ENCODE data around the gene RRAS2.

RRAS2 gene

GRCh38 chr11:14380125-14380936, 21.3 kb upstream of the RRAS2 start:
- Mint-ChIP-seq H3K4me1 (ENCODE audit: low read depth) (peaks cover 20% of the 10 kb centered on the region), H3K9me3 (no peaks in the 10 kb centered on the region), H3K4me3 (peak overlapping the region; percentile 72), H3K36me3 (ENCODE audit: low read depth) (no peaks in the 10 kb centered on the region), H3K27ac (no peak overlapping the region), H3K27me3 (peaks cover 28% of the 10 kb centered on the region)
- no peak for DNase-seq

DNA sequence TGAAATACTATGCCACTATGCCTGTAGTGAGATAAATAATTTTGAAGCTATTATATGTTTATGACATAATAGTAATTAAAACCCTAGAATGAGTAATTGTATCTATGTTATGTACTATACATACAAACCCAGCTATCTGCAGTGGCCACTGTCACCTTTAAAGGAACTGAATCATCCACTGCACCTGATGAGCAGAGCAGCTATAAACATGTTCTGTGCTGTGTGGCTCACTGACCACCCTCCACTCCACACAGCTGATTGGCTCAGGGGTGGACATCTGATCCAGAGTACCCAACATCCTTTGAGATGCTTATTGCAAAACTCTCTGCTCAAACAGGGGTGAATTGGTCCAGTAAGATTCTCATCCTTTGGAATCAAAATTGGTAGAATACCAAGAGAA, 19.2 kb upstream of the RRAS2 start:
- Mint-ChIP-seq H3K4me1 (ENCODE audit: low read depth) (peaks cover 34% of the 10 kb centered on the region), H3K4me3 (no peak overlapping the region), H3K27me3 (peaks cover 28% of the 10 kb centered on the region), H3K36me3 (ENCODE audit: low read depth) (no peaks in the 10 kb centered on the region), H3K27ac (no peak overlapping the region), H3K9me3 (no peaks in the 10 kb centered on the region)
- no peak for DNase-seq

DNA sequence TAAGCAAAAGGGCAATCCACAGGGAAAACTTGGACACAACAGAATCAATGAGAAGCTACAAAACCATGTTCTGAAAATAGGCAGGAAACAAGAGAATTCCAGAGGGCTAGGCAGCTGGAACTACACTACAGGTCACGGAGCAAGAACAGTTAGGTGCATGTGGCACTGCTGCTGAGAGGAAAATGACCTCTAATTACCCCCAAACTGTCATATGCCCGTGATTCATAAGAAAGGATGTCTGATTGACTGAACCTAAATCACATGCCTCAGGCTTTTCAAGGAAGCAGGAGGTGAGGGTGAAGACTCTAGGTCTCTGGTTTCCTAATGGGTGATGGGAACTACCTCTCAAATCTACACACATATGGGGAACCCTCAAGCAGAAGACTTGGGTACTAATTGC, 17.9 kb upstream of the RRAS2 start:
- Mint-ChIP-seq H3K27me3 (peaks cover 27% of the 10 kb centered on the region), H3K9me3 (no peaks in the 10 kb centered on the region), H3K27ac (no peak overlapping the region), H3K4me3 (no peak overlapping the region), H3K4me1 (ENCODE audit: low read depth) (peaks cover 34% of the 10 kb centered on the region), H3K36me3 (ENCODE audit: low read depth) (no peaks in the 10 kb centered on the region)
- DNase-seq, result no peak

DNA sequence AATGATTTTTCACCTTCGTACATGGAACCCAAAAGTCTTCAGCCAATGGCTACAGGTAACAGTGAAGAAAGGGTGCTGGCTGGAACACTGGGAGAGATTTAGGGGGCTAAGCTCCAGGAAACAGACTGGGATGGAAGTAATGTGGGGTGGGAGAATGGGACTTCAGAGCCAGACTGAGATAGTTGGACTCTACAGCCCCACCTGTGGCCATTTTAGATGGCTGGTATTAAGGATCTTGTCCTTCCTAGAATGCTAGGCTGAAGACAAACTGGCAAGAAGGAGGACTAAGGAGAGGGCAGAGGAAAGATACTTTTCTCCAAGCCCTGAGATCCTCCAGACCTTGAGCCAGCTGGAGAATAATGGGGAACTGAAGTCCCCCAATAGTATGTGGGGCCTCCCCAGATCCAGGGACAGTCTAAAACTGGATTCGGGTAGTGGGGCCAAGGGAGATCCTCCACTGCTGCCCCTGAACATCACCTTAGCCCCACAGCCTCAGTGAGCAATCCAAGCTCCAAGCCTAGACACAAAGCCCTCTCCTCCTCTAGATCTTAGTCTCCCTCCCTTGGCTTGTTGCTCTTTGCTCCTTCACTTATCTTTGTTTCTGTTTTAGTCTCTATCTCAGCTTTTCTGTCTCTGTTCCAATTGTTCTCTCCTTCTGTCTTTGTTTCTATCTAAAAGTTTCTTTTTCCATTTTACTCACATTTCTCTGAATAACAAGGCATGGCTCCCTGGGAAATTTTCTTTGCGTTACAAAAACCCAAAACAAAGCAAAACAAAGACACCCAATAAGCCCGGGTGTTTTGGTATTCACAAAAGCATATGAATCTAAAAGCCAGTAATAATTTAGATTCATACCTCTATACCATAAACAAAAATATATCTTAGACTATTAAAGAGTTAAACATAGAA, 16.2 kb upstream of the RRAS2 start:
- no peak for DNase-seq
- Mint-ChIP-seq H3K27ac (peak overlapping the region; percentile 26), H3K4me3 (no peak overlapping the region), H3K27me3 (peaks cover 15% of the 10 kb centered on the region), H3K4me1 (ENCODE audit: low read depth) (peaks cover 35% of the 10 kb centered on the region), H3K36me3 (ENCODE audit: low read depth) (no peaks in the 10 kb centered on the region), H3K9me3 (no peaks in the 10 kb centered on the region)

- Mint-ChIP-seq H3K9me3 (no peaks in the 10 kb centered on the region), H3K27me3 (peaks cover 8% of the 10 kb centered on the region), H3K4me1 (ENCODE audit: low read depth) (peaks cover 37% of the 10 kb centered on the region), H3K36me3 (ENCODE audit: low read depth) (no peaks in the 10 kb centered on the region), H3K4me3 (no peak overlapping the region), H3K27ac (no peak overlapping the region)
- no peak for DNase-seq
These were observed 15.1 kb upstream of the RRAS2 start for GRCh38 chr11:14373941-14374646.

DNA sequence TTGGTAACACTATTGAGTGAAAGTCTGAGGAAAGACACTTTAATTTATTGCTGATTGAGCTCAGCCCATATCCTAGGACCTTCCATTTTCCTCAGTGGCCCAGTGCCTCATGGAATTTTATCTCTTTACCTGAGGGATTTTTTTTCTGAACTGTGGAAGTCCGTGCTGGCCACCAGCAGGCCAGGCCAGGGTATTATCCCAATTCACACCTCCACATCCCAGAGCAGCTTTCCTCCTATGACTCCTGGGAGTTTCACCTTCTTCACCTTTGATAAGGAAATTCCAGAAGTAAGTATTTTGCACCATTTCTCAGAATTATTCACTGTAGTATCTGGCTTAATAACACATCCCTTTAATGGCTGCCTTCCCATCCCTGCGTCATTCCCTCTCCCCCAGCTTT, 13.0 kb upstream of the RRAS2 start:
- H3K27ac Mint-ChIP-seq, result no peak overlapping the region
- no peak for DNase-seq

GRCh38 chr11:14371249-14371648, 12.3 kb upstream of the RRAS2 start:
- no peak for DNase-seq
- Mint-ChIP-seq H3K4me1 (ENCODE audit: low read depth) (peaks cover 39% of the 10 kb centered on the region), H3K27me3 (peaks cover 2% of the 10 kb centered on the region), H3K36me3 (ENCODE audit: low read depth) (no peaks in the 10 kb centered on the region), H3K4me3 (no peak overlapping the region), H3K9me3 (no peaks in the 10 kb centered on the region), H3K27ac (no peak overlapping the region)

More for the DNA sequence above, 13.0 kb upstream of the RRAS2 start:
- H3K9me3 Mint-ChIP-seq, result no peaks in the 10 kb centered on the region
- H3K4me3 Mint-ChIP-seq, result no peak overlapping the region
- peaks cover 2% of the 10 kb centered on the region for H3K27me3 Mint-ChIP-seq
- H3K4me1 Mint-ChIP-seq (ENCODE audit: low read depth), result peaks cover 38% of the 10 kb centered on the region
- H3K36me3 Mint-ChIP-seq (ENCODE audit: low read depth), result no peaks in the 10 kb centered on the region

DNA sequence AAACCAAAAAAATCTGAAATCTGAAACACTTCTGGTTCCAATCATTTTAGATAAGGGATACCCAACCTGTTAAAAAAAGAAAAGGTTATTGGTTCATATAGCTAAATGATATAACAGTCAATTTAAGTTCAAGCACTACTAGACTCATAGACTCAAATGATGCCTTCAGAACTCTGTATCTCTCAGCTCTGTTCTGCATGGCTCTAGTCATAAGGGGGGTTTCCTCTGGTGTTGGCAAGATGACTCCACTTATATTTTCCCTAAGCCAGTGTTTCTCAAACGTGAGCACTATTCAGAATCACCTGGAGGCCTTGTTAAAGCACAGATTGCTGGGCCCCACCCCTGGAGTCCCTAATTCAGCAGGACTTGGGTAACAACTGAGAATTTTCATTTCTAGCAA, 11.5 kb upstream of the RRAS2 start:
- no peak for DNase-seq
- Mint-ChIP-seq H3K27me3 (no peaks in the 10 kb centered on the region), H3K9me3 (no peaks in the 10 kb centered on the region), H3K4me1 (ENCODE audit: low read depth) (peaks cover 35% of the 10 kb centered on the region), H3K4me3 (no peak overlapping the region), H3K27ac (peak overlapping the region; percentile 31), H3K36me3 (ENCODE audit: low read depth) (no peaks in the 10 kb centered on the region)

DNA sequence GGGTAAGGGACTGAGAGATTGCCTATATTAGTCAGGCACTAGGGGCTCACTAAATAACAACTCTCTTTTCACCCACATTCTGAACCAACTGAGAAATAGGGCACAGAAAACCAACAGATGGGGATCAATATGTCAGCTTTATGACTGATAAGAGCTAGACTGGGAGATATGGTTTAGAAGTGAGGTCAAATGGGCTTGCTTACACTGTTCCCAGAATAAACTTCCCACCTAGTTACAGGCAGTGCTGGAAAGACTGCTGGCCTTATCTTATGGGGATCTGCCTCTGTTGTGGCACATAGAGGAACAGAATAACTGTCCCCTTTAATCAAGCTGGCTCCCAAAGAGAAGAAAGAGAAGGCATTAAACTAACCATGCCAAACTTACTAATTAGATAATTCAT, 10.6 kb upstream of the RRAS2 start:
- H3K27ac Mint-ChIP-seq, result no peak overlapping the region
- peaks cover 27% of the 10 kb centered on the region for H3K4me1 Mint-ChIP-seq (ENCODE audit: low read depth)
- no peaks in the 10 kb centered on the region for H3K36me3 Mint-ChIP-seq (ENCODE audit: low read depth)
- no peaks in the 10 kb centered on the region for H3K27me3 Mint-ChIP-seq
- no peak for DNase-seq
- H3K9me3 Mint-ChIP-seq, result no peaks in the 10 kb centered on the region
- H3K4me3 Mint-ChIP-seq, result no peak overlapping the region

DNA sequence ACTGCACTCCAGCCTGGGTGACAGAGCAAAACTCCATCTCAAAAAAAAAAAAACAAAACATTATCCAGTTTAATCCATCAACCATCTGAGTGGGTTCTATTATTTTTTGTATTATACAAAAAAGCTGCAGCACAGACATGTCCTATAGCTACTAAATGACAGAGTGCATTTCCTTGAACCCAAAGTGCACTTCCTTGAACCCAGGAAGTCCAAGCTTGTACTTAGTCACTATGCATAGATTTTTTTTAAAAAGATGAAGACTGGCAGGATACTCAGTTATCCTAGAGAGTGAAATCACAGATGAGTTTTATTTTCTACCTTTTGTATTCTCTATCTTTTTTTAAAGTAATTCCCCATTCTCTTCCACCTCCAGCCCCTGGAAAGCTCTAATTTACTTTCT, 8.0 kb upstream of the RRAS2 start:
- H3K27ac Mint-ChIP-seq, result no peak overlapping the region

GRCh38 chr11:14364322-14364721, 5.3 kb upstream of the RRAS2 start:
- Mint-ChIP-seq H3K4me3 (no peak overlapping the region), H3K36me3 (ENCODE audit: low read depth) (no peaks in the 10 kb centered on the region), H3K4me1 (ENCODE audit: low read depth) (peaks cover 8% of the 10 kb centered on the region), H3K27ac (no peak overlapping the region), H3K9me3 (no peaks in the 10 kb centered on the region), H3K27me3 (peaks cover 2% of the 10 kb centered on the region)
- no peak for DNase-seq

More for the DNA sequence above, 8.0 kb upstream of the RRAS2 start:
- no peaks in the 10 kb centered on the region for H3K27me3 Mint-ChIP-seq
- no peak overlapping the region for H3K4me3 Mint-ChIP-seq
- H3K4me1 Mint-ChIP-seq (ENCODE audit: low read depth), result peaks cover 19% of the 10 kb centered on the region
- no peaks in the 10 kb centered on the region for H3K36me3 Mint-ChIP-seq (ENCODE audit: low read depth)
- no peak for DNase-seq
- no peaks in the 10 kb centered on the region for H3K9me3 Mint-ChIP-seq

DNA sequence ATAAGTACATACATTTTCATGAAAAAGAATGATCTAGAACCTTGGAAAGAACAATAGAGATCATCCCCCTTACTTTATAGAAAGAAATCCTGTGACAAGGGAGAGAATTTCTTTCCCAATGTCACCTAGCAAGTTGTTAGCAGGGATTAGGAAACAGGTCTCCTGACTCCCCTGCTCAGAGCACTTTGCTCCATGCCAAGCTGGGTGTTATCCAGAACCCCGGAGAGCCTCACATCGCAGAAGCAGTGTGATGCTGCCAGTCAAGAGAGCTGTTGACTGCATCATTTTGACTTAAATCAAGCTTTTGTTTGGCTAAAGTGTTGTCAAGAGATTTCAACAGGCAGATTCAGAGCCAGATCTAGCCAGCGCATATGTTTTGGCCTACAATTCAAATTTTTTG, 3.6 kb upstream of the RRAS2 start:
- no peaks in the 10 kb centered on the region for H3K9me3 Mint-ChIP-seq
- no peak for DNase-seq
- peaks cover 4% of the 10 kb centered on the region for H3K27me3 Mint-ChIP-seq
- H3K36me3 Mint-ChIP-seq (ENCODE audit: low read depth), result peaks cover 5% of the 10 kb centered on the region
- no peak overlapping the region for H3K27ac Mint-ChIP-seq
- H3K4me3 Mint-ChIP-seq, result no peak overlapping the region
- H3K4me1 Mint-ChIP-seq (ENCODE audit: low read depth), result peaks cover 14% of the 10 kb centered on the region

DNA sequence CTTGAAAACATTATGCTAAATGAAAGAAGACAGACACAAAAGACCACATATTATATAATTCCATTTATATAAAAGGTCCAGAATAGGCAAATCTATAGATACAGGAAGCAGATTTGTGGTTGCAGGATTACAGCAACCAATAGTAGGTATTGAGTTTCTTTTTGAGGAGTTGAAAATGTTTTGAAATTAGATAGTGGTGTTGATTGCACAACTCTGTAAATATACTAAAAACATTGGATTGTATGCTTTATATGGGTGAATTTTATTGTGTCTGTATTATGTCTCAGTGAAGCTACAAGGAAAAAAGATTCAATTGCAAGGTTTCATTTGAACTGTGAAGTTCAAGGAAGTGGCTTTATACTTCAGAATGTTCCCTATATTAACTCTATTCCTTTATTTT, 3.0 kb upstream of the RRAS2 start:
- Mint-ChIP-seq H3K27me3 (peaks cover 4% of the 10 kb centered on the region), H3K27ac (no peak overlapping the region), H3K36me3 (ENCODE audit: low read depth) (peaks cover 6% of the 10 kb centered on the region), H3K9me3 (no peaks in the 10 kb centered on the region), H3K4me1 (ENCODE audit: low read depth) (peaks cover 16% of the 10 kb centered on the region), H3K4me3 (no peak overlapping the region)
- no peak for DNase-seq

- peaks cover 11% of the 10 kb centered on the region for H3K36me3 Mint-ChIP-seq (ENCODE audit: low read depth)
- DNase-seq, result no peak
- no peak overlapping the region for H3K4me3 Mint-ChIP-seq
- H3K4me1 Mint-ChIP-seq (ENCODE audit: low read depth), result peaks cover 22% of the 10 kb centered on the region
- H3K9me3 Mint-ChIP-seq, result no peaks in the 10 kb centered on the region
- H3K27me3 Mint-ChIP-seq, result peaks cover 4% of the 10 kb centered on the region
- H3K27ac Mint-ChIP-seq, result no peak overlapping the region
These were observed 2.0 kb upstream of the RRAS2 start for GRCh38 chr11:14360976-14361375.
